HTR-8/SVneo (cell line): Measurements from ENCODE around the gene CFAP47.
"Not testable (repeated sequence)": the region's sequence is repeated elsewhere in the genome, so short reads cannot be mapped to it uniquely, and the experiment has no call there.

ENCODE experiments used
- DNase-seq: peaks from one replicate; pipeline ENCODE4 v3.0.0; 2011; ENCODE audit warnings: low spot score, mixed read lengths; ENCODE audit not compliant: insufficient read length
- FAIRE-seq: peaks from 2 replicates; lab custom pipeline; 2011; peaks lifted over from hg19 to GRCh38; lab: Jason Lieb, UNC

Gene CFAP47, protein sequence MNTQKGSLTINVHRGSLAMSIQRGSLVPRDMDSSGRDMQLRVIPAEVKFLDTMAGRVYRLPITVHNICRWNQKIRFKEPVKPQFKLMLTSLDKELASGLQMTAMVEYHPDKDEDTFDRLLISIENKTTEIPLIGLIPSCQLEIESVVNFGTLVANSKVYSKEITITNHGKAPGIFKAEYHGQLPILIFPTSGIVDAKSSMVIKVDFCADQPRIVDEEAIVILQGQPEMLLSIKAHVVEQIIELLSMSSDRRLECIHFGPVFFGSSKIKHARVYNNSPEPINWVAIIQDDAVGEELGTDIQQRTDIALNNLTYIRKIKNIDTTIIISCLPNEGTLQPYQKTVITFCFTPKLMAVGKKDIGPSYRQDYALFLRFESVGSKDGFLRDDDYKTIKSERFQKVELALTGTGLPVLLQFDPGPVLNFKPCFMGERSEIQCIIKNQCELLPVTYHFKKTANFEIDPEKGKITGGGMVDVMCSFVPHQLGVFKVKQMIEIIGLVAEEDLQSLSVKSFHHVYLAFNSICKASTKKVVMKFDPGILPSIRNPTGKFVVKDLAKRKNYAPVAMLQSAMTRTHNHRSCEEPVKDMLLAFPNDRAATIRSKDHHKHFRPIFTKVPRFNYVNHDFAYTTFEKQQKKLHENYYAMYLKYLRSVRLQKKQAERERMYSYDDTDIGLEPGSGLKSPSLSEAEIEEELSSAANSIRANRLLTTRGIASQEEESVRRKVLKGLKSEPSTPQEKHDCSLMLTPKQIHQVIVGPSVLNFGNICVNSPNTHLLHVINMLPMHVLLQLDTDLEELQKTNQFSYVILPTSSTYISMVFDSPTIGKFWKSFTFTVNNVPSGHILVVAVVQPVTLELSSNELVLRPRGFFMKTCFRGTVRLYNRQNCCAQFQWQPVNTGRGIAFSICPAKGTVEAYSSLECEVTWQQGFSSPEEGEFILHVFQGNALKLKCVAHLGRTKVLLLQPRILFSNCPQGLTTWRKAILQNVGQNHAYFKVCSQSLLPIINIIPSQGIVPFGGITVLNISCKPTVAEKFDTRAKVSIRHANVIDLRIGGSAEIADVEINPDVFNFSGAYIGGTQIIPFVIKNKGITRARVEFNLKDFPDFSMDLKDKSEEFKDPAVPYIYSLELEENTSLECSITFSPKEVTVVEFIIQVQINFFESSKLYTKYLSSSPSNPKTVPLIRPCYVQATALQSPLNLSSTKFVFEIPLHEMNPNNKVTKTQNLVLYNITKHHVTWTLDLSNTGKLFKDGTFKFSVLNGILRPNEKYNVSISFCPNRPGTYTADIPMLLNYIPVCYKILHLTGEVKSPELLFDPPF (N-terminal part only)

GRCh38 chrX:35919536-35920309 is at the start of gene CFAP47:
CFAP47 (plus strand) TSS chrX:35919734; CDS start chrX:35919800, 66 bp downstream.
- DNase-seq (no peak), FAIRE-seq (no peak)

- DNase-seq, result no peak
- FAIRE-seq, result no peak
These were observed 38.9 kb upstream of the CFAP47 start for GRCh38 chrX:35880601-35881000.

DNA sequence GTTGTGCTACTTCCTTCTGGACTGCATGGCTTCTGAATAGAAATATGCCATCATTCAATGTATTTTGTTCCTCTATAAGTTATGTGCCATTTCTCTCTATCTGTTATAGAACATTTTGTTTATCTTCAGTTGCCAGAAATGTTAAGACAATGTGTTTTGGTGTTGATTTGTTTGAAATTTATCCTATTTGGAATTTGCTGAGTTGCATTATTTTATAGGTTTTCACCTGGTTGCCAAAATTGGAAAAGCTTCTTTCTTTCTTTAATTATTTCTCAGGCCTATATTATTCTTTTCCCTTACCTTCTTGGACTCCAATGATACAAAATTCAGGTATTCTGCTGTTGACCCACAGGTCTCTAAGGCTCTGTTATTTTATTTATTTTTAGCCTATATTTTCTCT is 33.4 kb upstream of the CFAP47 start:
- DNase-seq, result no peak

GRCh38 chrX:35890699-35891098 is 28.8 kb upstream of the CFAP47 start:
- FAIRE-seq (no peak), DNase-seq (peak; percentile 42)

More for the DNA sequence above, 33.4 kb upstream of the CFAP47 start:
- no peak for FAIRE-seq

DNA sequence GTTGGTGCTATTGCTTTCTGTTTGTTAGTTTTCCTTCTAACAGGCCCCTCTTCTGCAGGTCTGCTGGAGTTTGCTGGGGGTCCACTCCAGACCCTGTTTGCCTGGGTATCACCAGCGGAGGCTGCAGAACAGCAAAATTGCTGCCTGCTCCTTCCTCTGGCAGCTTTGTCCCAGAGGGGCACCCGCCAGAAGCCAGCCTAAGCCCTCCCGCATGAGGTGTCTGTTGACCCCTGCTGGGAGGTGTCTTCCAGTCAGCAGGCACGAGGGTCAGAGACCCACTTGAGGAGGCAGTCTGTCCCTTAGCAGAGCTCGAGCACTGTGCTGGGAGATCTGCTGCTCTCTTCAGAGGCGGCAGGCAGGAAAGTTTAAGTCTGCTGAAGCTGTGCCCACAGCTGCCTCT is 67.3 kb downstream of the CFAP47 start:
- DNase-seq, FAIRE-seq: not testable (repeated sequence)

DNA sequence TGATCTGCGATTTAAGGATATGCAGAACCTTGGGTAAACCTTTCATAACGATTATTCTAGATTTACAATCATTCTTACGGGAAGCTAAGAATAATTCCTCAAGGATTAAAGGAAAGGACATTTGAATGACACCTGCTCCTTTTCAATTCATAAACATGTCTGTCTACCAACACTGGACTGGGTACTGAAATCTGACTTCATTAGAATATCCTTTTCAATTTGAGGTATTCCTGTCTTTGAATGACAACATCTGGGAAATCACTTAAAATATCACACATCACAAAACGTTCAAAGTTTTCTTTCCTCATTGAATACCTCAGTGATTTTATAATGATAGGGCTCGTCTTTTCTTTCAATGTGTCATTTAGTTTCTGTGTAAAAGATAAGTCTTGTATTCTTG is 87.7 kb downstream of the CFAP47 start:
- no peak for FAIRE-seq
- no peak for DNase-seq

GRCh38 chrX:36019125-36019524 is 99.6 kb downstream of the CFAP47 start:
- DNase-seq, result no peak
- no peak for FAIRE-seq

DNA sequence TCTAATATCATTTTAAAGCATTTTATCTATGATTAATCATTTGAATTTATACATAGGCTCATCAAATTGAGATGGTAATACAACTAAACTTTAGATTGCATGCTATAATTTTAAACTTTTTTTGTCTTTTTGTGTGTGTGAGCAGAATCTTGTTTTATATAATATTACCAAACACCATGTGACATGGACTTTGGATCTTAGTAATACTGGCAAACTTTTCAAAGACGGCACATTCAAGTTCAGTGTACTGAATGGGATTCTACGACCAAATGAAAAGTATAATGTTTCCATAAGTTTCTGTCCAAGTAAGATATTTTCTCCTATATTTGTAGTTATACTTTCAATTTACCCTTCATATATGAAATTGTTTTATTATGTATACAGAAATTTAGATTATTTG is 116.0 kb downstream of the CFAP47 start:
- FAIRE-seq (no peak), DNase-seq (no peak)

GRCh38 chrX:36062778-36063177 is 143.2 kb downstream of the CFAP47 start:
- FAIRE-seq (no peak), DNase-seq (no peak)

DNA sequence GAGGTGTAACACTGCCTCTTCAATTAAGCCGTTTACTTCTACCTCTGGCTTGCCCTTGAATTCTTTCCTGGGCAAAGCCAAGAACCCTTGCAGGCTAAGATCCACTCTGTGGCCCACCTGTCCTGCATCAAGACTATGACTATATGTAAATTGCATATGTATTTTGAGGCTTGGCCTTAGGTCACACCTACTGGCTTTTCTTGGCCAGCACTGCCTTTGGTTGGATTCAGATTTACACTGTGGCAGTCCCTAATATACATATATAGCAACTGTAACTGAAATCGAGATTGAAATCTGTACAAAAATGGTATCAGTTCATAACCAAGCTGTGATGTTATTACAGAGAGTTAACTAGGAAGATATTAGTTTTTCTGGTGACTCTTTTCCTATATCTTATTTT is 151.5 kb downstream of the CFAP47 start:
- DNase-seq, result no peak
- FAIRE-seq, result no peak

- DNase-seq, FAIRE-seq: not testable (repeated sequence)
These were observed 155.5 kb downstream of the CFAP47 start for GRCh38 chrX:36075009-36075408.

DNA sequence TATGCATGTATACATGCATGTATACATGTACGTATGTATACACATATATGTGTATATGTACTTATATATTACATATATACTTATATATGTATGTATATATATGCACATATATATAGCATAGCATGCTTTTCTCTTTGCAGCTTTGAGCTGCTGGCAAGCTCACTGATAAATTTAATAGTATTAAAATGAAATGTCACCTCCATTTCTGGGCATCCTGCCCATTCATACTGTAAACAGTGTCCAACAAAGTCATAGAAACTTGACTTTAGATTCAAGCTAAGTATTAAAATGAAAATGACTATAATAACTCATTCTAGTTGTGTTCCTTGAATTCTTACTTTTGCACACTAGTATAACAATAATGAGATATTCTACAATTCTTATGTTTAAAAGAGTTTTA is 163.7 kb downstream of the CFAP47 start:
- FAIRE-seq, result no peak
- DNase-seq, result no peak

DNA sequence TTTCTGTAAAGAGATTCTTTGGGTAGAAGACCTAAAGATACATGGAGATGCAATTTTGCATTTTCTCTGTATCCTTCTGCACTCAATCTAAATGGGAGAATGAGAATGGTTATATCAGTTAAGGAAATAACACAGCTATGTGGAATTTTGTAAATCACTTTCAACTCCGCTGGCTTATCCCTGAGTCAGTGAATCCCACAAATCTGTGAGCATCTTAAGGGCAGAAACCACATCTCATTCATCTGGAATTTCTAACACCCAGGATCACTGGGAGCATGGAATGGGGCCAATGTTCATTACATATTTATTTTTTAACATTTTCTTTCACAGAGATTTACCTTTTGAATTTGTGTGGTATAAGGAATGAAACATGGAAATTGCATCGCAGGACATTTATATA is 167.8 kb downstream of the CFAP47 start:
- no peak for FAIRE-seq
- DNase-seq, result no peak

- not testable (repeated sequence) for DNase-seq
These were observed 169.4 kb downstream of the CFAP47 start for GRCh38 chrX:36088939-36089338.

GRCh38 chrX:36102425-36102824 is 182.9 kb downstream of the CFAP47 start:
- FAIRE-seq (no peak), DNase-seq (no peak)

More at GRCh38 chrX:36088939-36089338, 169.4 kb downstream of the CFAP47 start:
- not testable (repeated sequence) for FAIRE-seq

DNA sequence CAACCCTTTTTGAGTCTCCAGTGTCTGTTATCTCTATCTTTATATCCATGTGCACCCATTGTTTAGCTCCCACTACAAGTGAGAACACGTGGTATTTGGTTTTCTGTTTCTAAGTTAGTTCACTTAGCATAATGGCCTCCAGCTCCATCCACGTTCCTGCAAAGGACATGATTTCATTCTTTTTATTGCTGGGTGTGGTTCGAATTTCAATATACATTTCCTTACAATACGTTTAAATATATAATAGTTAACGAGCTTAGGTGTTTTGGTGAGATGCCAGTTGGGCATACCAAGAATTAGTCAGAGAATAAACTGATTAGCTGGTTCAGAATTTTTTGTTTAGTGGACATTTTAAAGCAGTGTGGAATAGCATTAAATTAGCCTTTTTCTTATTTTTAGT is 196.7 kb downstream of the CFAP47 start:
- FAIRE-seq, result no peak
- DNase-seq, result no peak

DNA sequence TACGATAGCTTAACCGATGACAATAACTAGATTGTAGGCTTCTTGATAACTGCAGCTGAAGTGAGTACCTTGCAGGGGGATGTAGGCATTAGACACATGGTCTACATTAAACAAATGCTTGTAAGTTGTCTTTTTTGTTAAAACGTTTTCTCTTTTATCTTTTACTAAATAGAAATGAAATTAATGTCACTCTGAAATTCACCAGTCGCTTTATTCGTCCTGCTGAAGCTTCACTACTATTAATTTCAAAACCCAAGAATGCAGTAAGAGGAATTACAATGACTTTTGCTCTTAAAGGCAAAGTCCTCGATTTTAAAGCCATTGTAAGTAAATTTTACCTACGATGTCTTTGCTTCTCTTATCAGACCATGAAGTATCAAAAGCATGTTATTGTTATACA is 239.7 kb downstream of the CFAP47 start:
- FAIRE-seq (no peak), DNase-seq (no peak)

- no peak for FAIRE-seq
These were observed 240.5 kb downstream of the CFAP47 start for GRCh38 chrX:36160081-36160480.

DNA sequence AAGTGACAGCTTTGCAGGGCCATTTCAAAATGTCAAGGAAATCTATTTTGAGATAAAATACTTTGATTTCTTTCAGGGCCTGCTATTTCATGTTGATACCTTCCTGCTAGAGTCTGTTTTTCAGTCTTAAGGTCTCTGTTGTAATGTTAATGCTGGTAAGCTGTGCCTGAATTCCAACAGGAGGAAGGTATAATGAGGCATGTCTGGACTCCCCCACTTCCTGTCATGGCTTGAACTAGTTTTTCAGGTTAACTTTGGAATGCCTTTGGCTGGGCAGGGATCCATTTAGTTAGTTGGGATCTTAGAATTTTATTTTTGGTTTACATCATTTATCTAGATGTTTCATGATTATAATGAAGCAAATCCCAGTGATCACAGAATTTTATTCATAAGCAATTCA is 279.0 kb downstream of the CFAP47 start:
- no peak for DNase-seq
- no peak for FAIRE-seq

More at GRCh38 chrX:36160081-36160480, 240.5 kb downstream of the CFAP47 start:
- DNase-seq, result no peak
